MM.1S (cell line): ENCODE data around the gene GTF2H2C.

Experiments used
- DNase-seq: peaks from one replicate; pipeline ENCODE4 v3.0.0-alpha.2; 2015
- H2AFZ ChIP-seq: fragments of 300-600 bp; sonication (generic); 2 replicates; pipeline ENCODE4 v1.6.0; 2016; ENCODE audit warnings: antibody characterized with exemption, low read length
- H3F3A ChIP-seq: fragments of 300-600 bp; sonication (generic); 2 replicates; pipeline ENCODE4 v1.6.1; 2016; ENCODE audit warnings: mild to moderate bottlenecking, antibody characterized with exemption, low read length, moderate library complexity, mixed read lengths; ENCODE audit not compliant: insufficient read depth
- H3K27ac ChIP-seq: fragments of 300-600 bp; sonication (generic); 2 replicates; pipeline ENCODE4 v1.5.1; 2016; ENCODE audit warnings: mild to moderate bottlenecking, low read length
- H3K27me3 ChIP-seq: fragments of 300-600 bp; sonication (generic); replicated peaks from 2 replicates; pipeline ENCODE4 v1.6.0; 2016; ENCODE audit warnings: low read length; ENCODE audit not compliant: insufficient read depth
- H3K36me3 ChIP-seq: fragments of 300-600 bp; sonication (generic); replicated peaks from 2 replicates; pipeline ENCODE4 v1.6.1; 2016; ENCODE audit warnings: mild to moderate bottlenecking, low read length, mixed read lengths; ENCODE audit not compliant: insufficient read depth
- H3K4me1 ChIP-seq: fragments of 300-600 bp; sonication (generic); 2 replicates; pipeline ENCODE4 v1.6.1; 2016; ENCODE audit warnings: low read length, mixed read lengths
- H3K4me2 ChIP-seq: fragments of 300-600 bp; sonication (generic); 2 replicates; pipeline ENCODE4 v1.6.0; 2016; ENCODE audit warnings: low read depth, low read length
- H3K4me3 ChIP-seq: fragments of 300-600 bp; sonication (generic); 2 replicates; pipeline ENCODE4 v1.5.1; 2016; ENCODE audit warnings: low read length, mixed read lengths
- H3K79me2 ChIP-seq: fragments of 300-600 bp; sonication (generic); 2 replicates; pipeline ENCODE4 v1.6.1; 2016; ENCODE audit warnings: mixed run types, low read length, mixed read lengths
- H3K9ac ChIP-seq: fragments of 300-600 bp; sonication (generic); 2 replicates; pipeline ENCODE4 v1.6.1; 2016; ENCODE audit warnings: low read length, mixed read lengths
- H3K9me2 ChIP-seq: fragments of 300-600 bp; sonication (generic); replicated peaks from 2 replicates; pipeline ENCODE4 v1.6.1; 2016; ENCODE audit warnings: mild to moderate bottlenecking, low read length, mixed read lengths; ENCODE audit not compliant: insufficient read depth
- H3K9me3 ChIP-seq: fragments of 300-600 bp; sonication (generic); replicated peaks from 2 replicates; pipeline ENCODE4 v1.6.1; 2016; ENCODE audit warnings: mild to moderate bottlenecking, low read length, mixed read lengths; ENCODE audit not compliant: insufficient read depth
- H4K20me1 ChIP-seq: fragments of 300-600 bp; sonication (generic); 2 replicates; pipeline ENCODE4 v1.6.1; 2016; ENCODE audit warnings: mild to moderate bottlenecking, low read length, moderate library complexity, mixed read lengths; ENCODE audit not compliant: insufficient read depth
- CTCF ChIP-seq: fragments of 300-600 bp; sonication (generic); IDR thresholded peaks from 2 replicates; pipeline ENCODE4 v1.5.1; 2016; ENCODE audit warnings: antibody characterized with exemption, low read length, mixed read lengths
- EZH2 ChIP-seq: fragments of 300-600 bp; sonication (generic); optimal IDR thresholded peaks from 2 replicates; pipeline ENCODE3; 2017; ENCODE audit warnings: low read depth, mild to moderate bottlenecking, antibody characterized with exemption, low read length, mixed read lengths
- EZH2phosphoT487 ChIP-seq: fragments of 300-600 bp; sonication (generic); IDR thresholded peaks from 2 replicates; pipeline ENCODE4 v1.6.1; 2018; ENCODE audit warnings: antibody characterized with exemption, low read length

The GTF2H2C gene

GRCh38 chr5:69516769-69517168 is 43.2 kb upstream of the GTF2H2C start:
- Histone ChIP-seq H3K4me1 (no peaks in the 10 kb centered on the region), H3K9me2 (no peaks in the 10 kb centered on the region), H2AFZ (no peak overlapping the region), H3F3A (no peaks in the 10 kb centered on the region), H3K9me3 (no peaks in the 10 kb centered on the region), H3K36me3 (no peaks in the 10 kb centered on the region), H3K27me3 (no peaks in the 10 kb centered on the region), H3K9ac (no peak overlapping the region), H3K79me2 (no peaks in the 10 kb centered on the region), H4K20me1 (no peaks in the 10 kb centered on the region), H3K4me2 (no peak overlapping the region), H3K27ac (no peak overlapping the region), H3K4me3 (no peak overlapping the region)
- no peak for TF ChIP-seq EZH2
- TF ChIP-seq EZH2phosphoT487, result no peak
- TF ChIP-seq CTCF, result no peak
- no peak for DNase-seq

GRCh38 chr5:69517763-69518212 is 42.2 kb upstream of the GTF2H2C start:
- DNase-seq, result no peak
- H3K4me3 ChIP-seq, result no peak overlapping the region

GRCh38 chr5:69519285-69519684 is 40.7 kb upstream of the GTF2H2C start:
- Histone ChIP-seq H3K9me2 (no peaks in the 10 kb centered on the region), H3K27me3 (no peaks in the 10 kb centered on the region), H3K4me3 (no peak overlapping the region), H3K9me3 (no peaks in the 10 kb centered on the region), H3K79me2 (no peaks in the 10 kb centered on the region), H3K36me3 (no peaks in the 10 kb centered on the region), H3K9ac (no peak overlapping the region), H3K27ac (no peak overlapping the region), H3K4me1 (no peaks in the 10 kb centered on the region), H3K4me2 (no peak overlapping the region), H4K20me1 (no peaks in the 10 kb centered on the region), H3F3A (no peaks in the 10 kb centered on the region), H2AFZ (no peak overlapping the region)
- TF ChIP-seq EZH2 (no peak), CTCF (no peak), EZH2phosphoT487 (no peak)
- no peak for DNase-seq

More at GRCh38 chr5:69517763-69518212, 42.2 kb upstream of the GTF2H2C start:
- Histone ChIP-seq H3K27me3 (no peaks in the 10 kb centered on the region), H3K9me3 (no peaks in the 10 kb centered on the region), H3K4me2 (no peak overlapping the region), H3K27ac (no peak overlapping the region), H3K4me1 (no peaks in the 10 kb centered on the region), H4K20me1 (no peaks in the 10 kb centered on the region), H3K79me2 (no peaks in the 10 kb centered on the region), H3F3A (no peaks in the 10 kb centered on the region), H2AFZ (no peak overlapping the region), H3K9ac (no peak overlapping the region), H3K9me2 (no peaks in the 10 kb centered on the region), H3K36me3 (no peaks in the 10 kb centered on the region)
- TF ChIP-seq EZH2phosphoT487 (no peak), CTCF (no peak), EZH2 (no peak)

- H4K20me1 ChIP-seq, result no peaks in the 10 kb centered on the region
- no peaks in the 10 kb centered on the region for H3K4me1 ChIP-seq
- H3K36me3 ChIP-seq, result no peaks in the 10 kb centered on the region
- H3K4me2 ChIP-seq, result no peak overlapping the region
- H3K27me3 ChIP-seq, result no peaks in the 10 kb centered on the region
- TF ChIP-seq EZH2 (no peak), EZH2phosphoT487 (no peak), CTCF (no peak)
- no peak overlapping the region for H3K27ac ChIP-seq
- DNase-seq, result no peak
- H3K9ac ChIP-seq, result no peak overlapping the region
- no peaks in the 10 kb centered on the region for H3K79me2 ChIP-seq
- H2AFZ ChIP-seq, result no peak overlapping the region
- no peak overlapping the region for H3K4me3 ChIP-seq
- no peaks in the 10 kb centered on the region for H3K9me3 ChIP-seq
- no peaks in the 10 kb centered on the region for H3K9me2 ChIP-seq
- H3F3A ChIP-seq, result no peaks in the 10 kb centered on the region
Observed at GRCh38 chr5:69522035-69522434, 38.0 kb upstream of the GTF2H2C start.
